ENCODE results near the gene DHTKD1. TPM values are rescaled to one million over a fixed set of nuclear protein-coding genes. Genes with fewer than 3 reads are reported as not detected.
A peak's percentile ranks its signal among the peaks of the same experiment; 100 is the strongest.

Gene DHTKD1
- total RNA-seq, 2 experiments from 2014 or later, result 53.1 to 71.4 TPM

GRCh38 chr10:12042797-12043651 is 25.7 kb upstream of the DHTKD1 start, which contains the start of gene UPF2:
TSS of gene UPF2 (minus strand) at chr10:12042809. CDS start at chr10:12035423, 7,386 bp downstream.
- Histone ChIP-seq H3K79me2 (ENCODE audit: insufficient read depth, low read depth, low read length) (peaks cover 53% of the 10 kb centered on the region), H3K9me2 (ENCODE audit: insufficient read depth, low read length) (no peaks in the 10 kb centered on the region), H3K4me1 (ENCODE audit: insufficient read depth, low read length, poor library complexity, severe bottlenecking) (peaks cover 25% of the 10 kb centered on the region), H3K36me3 (ENCODE audit: insufficient read depth, low read length) (peaks cover 7% of the 10 kb centered on the region; the same call in 1 of the 2 replicates), H4K20me1 (ENCODE audit: insufficient read depth, low read length) (peaks cover 18% of the 10 kb centered on the region; the same call in 1 of the 2 replicates), H3K4me3 (ENCODE audit: low read depth, low read length, poor library complexity, severe bottlenecking) (peak within 1 kb of the TSS; percentile 99), H3K27ac (ENCODE audit: low read depth, low read length, poor library complexity, severe bottlenecking) (peak within 1 kb of the TSS; percentile 79), H3K4me2 (ENCODE audit: low read length) (peak within 1 kb of the TSS; percentile 92), H3K9me3 (ENCODE audit: low read length) (no peaks in the 10 kb centered on the region), H2AFZ (ENCODE audit: low read length) (peak within 1 kb of the TSS; percentile 78)
- no TSS peak for BruUV-seq (replicated peaks)
- peak; percentile 99 for DNase-seq (ENCODE audit: low spot score)
- no peak for TF ChIP-seq CTCF (conservative IDR thresholded peaks at IDR 0.05; ENCODE audit: low read length)
- no peak for TF ChIP-seq EZH2phosphoT487 (IDR thresholded peaks at IDR 0.05; ENCODE audit: borderline replicate concordance, low read depth, low read length)
- intact Hi-C loops (cut with micrococcal nuclease; ENCODE audit: unreplicated experiment), result loop anchor here (1.0 to 10.0 kb wide), 4 partner anchors 25 to 358 kb away; partner anchors contain the start of genes CDC123, DHTKD1 and NUDT5
- CTCF ChIA-PET (ENCODE audit: unreplicated experiment), result interaction anchor here (0.6 to 1.5 kb wide), 4 partner anchors 8 to 87 kb away, joined by 3 to 7 read pairs (median 4); no protein-coding TSS in a partner anchor
- POLR2A ChIA-PET, result interaction anchor here (0.6 to 3.3 kb wide), 12 partner anchors 8 to 876 kb away, joined by 3 to 14 read pairs (median 4); no protein-coding TSS in a partner anchor

- Histone ChIP-seq H3K79me2 (ENCODE audit: insufficient read depth, low read depth, low read length) (peaks cover 28% of the 10 kb centered on the region), H3K4me3 (ENCODE audit: low read depth, low read length, poor library complexity, severe bottlenecking) (no peak overlapping the region), H4K20me1 (ENCODE audit: insufficient read depth, low read length) (peaks cover 11% of the 10 kb centered on the region; the same call in 1 of the 2 replicates), H3K4me2 (ENCODE audit: low read length) (no peak overlapping the region), H3K9me2 (ENCODE audit: insufficient read depth, low read length) (no peaks in the 10 kb centered on the region), H3K4me1 (ENCODE audit: insufficient read depth, low read length, poor library complexity, severe bottlenecking) (peaks cover 25% of the 10 kb centered on the region), H3K9me3 (ENCODE audit: low read length) (no peaks in the 10 kb centered on the region), H3K27ac (ENCODE audit: low read depth, low read length, poor library complexity, severe bottlenecking) (no peak overlapping the region), H2AFZ (ENCODE audit: low read length) (0 out of 2 replicates have a peak overlapping the region, but pooled peaks have one; percentile 16), H3K36me3 (ENCODE audit: insufficient read depth, low read length) (no peaks in the 10 kb centered on the region)
- no TSS peak for BruUV-seq (replicated peaks)
- ChIA-PET POLR2A (interaction anchor here (0.9 to 1.1 kb wide), 2 partner anchors 17 to 27 kb away, joined by 3 read pairs; no protein-coding TSS in a partner anchor), CTCF (ENCODE audit: unreplicated experiment) (interaction anchor here (1.0 kb wide), 1 partner anchor 28 kb away, joined by 3 read pairs; no protein-coding TSS in a partner anchor)
- TF ChIP-seq CTCF (conservative IDR thresholded peaks at IDR 0.05; ENCODE audit: low read length) (no peak), EZH2phosphoT487 (IDR thresholded peaks at IDR 0.05; ENCODE audit: borderline replicate concordance, low read depth, low read length) (no peak)
- intact Hi-C loops (cut with micrococcal nuclease; ENCODE audit: unreplicated experiment), result loop anchor here (10.0 kb wide), 2 partner anchors 149 to 361 kb away; partner anchors contain the start of genes CDC123 and NUDT5
- no peak for DNase-seq (ENCODE audit: low spot score)
These were observed 23.2 kb upstream of the DHTKD1 start for GRCh38 chr10:12045596-12045995.

Measured in OCI-LY7 (cell line).